Hematopoietic multipotent progenitor cell treated with erythropoietin and hydrocortisone succinate and interleukin-3 and kit ligand, for 6 days (in vitro differentiated cells): ENCODE data around the gene TRIM28.

Experiments
- DNase-seq: peaks from one replicate; pipeline ENCODE4 v3.0.0-alpha.2; 2015

The TRIM28 gene

DNA sequence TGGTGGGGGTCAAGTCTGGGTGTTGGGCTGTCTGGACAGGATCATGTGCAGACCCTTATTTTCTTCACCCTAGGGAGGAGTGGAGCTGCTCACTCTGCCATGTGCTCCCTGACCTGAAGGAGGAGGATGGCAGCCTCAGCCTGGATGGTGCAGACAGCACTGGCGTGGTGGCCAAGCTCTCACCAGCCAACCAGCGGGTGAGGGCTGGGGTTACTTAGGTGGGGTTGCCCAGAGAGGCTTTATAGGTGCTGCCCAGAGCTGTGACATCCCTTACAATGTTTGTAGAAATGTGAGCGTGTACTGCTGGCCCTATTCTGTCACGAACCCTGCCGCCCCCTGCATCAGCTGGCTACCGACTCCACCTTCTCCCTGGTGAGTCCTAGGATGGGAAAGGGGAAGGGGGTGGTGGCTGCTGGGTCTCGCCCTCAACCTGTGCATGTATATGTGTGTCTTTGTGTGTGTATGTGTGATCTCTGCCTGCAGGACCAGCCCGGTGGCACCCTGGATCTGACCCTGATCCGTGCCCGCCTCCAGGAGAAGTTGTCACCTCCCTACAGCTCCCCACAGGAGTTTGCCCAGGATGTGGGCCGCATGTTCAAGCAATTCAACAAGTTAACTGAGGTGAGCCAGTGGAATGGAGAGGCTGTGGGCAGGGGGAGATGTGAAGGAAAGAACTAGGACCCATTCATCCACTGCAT is 5.9 kb downstream of the TRIM28 start:
- DNase-seq = no peak

DNA sequence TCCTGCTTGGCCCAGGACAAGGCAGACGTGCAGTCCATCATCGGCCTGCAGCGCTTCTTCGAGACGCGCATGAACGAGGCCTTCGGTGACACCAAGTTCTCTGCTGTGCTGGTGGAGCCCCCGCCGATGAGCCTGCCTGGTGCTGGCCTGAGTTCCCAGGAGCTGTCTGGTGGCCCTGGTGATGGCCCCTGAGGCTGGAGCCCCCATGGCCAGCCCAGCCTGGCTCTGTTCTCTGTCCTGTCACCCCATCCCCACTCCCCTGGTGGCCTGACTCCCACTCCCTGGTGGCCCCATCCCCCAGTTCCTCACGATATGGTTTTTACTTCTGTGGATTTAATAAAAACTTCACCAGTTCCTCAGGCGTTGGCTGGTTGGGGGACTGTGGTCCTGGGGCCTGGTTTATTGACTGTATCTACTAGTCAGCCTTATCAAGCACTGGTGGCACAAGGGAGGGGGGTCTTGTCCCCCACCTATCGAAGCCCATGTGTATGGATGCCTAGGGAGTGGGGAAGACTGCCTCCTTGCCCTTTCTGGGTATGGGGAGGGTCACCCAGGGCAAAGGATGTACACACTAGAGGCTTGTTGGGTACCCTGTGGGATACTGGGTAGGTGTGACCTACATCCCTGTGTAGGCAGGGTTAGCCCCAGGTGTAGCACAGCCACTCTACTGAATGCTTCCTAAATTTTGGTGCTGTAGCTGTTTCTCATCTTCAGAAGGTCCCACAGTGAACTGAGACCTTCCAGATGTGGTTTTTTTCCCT is 6.7 kb downstream of the TRIM28 start:
- DNase-seq = no peak

DNA sequence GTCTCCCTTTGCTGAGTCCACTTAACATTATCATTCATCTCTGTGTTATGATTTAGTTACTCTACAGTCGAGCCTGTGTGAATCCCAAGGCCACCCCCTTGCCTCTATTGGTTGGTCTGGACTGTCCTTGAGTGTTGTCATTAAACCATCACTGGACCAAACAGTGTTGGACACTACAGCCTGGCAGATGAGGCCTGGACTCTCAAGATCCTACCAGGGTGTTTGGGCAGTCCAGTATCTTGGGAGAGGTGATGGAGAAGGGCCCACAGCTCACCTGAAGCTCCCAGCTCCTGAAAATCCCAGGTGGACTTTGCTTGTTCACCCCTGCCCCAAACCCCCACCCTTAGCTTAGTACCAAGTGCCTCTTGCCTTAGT is 7.2 kb downstream of the TRIM28 start:
- no peak for DNase-seq

DNA sequence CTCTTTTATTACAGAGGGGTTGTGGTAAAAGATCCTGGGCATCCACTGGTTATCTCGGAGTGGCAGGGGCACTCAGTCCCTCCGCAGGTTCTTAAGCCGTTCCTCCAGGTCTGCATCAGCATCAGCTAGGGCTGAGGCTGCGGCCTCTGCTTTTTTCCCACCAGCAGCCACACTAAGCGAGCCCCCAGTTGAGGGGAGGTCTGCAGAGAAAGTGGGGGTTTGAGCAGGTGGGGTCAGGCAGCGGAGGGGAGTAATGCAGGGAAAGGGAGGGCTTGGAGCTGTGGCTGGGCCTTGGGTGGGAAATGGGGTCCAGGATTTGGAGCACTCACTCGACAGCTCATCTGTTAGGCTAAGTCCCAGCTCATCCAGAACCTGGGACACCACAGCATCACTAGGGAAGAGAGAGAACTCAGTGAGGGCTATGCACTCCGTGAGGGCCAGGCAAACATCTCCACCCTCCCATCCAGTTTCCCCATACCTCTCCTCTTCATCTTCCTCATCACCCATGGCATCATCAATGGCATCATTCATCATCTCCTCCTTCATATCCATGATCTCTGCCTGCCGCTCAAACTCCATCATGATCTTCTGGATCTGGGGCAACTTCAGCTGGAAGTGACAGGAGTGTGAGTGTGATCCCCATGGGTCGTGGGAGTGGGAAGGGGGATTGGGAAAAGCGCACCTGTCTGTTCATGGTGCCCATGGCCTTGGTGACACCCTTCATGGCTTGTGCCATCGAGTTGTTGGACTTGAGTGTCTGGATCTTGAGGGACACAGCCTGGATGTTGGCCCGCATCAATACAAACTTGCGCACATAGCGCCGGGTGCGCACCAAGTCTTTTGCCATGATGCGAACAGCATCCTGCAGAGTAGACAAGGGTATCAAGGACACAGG is 8.0 kb downstream of the TRIM28 start:
- no peak for DNase-seq

DNA sequence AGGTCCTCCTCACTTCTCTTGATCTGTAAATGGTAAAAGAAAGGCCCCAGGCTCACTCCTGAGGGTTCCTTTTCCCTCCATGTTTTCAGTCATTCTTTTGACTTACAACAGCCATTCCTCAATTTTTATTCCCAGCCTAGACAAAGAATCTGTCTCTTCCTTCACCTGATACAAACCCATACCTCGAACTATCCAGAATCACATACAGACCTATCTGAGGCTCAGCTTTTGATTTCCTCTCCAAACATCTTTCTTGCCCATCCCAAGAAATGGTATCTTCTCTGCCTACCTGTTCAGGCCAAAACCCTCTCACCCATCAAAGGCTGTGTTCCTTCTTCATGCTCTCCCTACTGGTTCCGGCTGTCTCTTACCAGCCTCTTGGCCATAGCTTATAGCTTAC is 8.8 kb downstream of the TRIM28 start:
- no peak for DNase-seq

DNA sequence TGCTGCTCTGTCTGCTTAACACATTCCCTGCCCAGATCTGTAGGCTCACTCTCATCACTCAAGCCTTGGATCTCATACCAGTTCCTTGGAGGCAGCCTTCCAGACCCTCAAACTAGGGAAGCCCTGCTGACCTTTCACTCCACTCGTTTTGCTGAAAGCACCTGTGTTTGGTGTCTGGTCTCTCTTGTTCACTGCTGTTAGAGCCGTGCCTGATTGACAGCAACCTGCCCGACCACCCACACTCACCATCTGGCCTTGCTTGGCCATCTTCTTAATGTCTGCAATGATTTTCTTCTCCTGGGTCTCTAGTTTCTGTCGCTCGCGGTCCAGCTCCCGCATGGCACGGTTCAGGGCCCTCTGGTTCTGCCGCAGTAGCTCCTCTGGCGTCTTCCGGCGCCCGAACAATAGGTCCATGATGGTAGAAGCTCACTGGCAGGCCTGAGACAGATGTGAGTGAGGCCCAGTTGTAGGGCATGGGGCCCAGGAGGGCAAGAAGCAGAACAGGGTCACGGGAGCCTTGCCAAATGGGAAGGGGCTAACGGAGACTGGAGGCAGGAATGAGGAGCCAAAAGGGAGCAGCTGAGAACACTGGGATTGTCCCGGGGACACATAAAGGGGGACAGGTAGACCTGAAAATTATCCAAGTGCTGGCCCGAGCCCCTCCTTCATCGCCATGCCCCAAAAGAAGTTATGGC is 10.1 kb downstream of the TRIM28 start:
- no peak for DNase-seq

DNA sequence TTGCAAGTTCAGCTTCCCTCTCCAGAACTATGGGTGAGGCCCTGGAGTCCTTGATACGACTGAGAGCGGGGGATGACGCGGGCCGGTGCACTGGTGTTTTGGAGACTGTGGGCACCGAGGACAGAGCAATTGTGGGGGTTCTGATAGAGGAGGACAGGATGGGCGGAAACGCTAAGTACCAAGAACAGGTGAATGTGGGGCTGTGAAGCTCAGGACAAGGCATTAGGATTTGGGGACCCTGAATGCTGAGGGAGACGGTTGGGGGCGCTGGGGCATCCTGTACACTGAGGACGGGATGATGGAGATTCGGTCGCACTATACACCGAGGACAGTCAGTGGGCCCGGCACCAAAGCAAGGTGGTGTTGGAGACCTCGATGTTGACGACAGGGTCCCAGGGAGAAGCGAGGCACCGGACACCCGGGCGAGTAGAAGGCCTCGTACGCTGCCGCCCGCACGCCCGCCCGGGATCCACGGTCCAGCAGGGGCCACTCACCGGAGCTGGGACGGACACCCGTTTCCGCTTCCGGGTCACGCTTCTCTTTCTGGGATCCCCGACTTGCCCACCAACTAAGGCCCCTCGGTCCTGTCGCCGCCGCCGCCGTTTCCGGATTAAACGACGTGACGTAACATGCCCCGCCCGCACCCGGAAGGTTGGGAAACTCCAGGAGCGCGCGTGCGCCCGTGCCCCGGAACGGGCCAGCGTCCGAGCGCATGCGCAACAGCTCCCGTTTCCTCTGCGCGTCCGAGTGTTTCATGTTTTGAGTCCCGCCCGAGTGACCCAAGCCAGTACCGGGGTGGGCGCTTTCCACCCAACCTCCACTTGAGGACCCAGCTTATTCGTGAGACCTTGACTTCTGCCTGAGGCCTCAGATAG is 10.9 kb downstream of the TRIM28 start, which contains the start of gene CHMP2A:
CHMP2A (minus strand) TSS at position 612 of the 875 bp plus-strand sequence. CDS start 893 bp downstream, outside the sequence.
- peak; percentile 98 for DNase-seq

DNA sequence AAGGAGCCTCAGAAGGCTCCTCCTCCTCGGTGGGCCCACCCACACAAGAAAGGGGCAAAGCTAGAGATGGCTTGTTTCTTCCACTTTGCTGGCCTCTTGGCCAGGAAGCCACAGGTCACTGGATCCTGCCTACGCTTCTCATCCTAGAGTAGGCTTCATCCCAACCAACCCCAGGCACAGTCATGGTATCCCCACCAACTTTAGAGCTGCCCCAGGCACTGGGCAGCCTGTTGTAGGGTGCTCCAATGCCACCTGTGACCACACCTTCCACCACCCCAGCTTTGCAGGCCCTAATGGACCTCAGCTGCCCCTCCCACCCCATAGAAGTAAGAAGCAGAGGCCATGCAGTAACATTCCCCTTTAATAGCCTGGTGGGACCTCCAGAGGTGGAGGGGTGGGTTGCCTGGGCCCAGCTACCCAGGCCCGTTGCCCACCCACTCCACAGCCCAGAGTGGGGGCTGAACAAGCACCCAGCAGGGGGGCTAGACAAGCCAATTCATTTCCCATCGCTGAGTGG is 11.6 kb downstream of the TRIM28 start:
- DNase-seq = no peak

DNA sequence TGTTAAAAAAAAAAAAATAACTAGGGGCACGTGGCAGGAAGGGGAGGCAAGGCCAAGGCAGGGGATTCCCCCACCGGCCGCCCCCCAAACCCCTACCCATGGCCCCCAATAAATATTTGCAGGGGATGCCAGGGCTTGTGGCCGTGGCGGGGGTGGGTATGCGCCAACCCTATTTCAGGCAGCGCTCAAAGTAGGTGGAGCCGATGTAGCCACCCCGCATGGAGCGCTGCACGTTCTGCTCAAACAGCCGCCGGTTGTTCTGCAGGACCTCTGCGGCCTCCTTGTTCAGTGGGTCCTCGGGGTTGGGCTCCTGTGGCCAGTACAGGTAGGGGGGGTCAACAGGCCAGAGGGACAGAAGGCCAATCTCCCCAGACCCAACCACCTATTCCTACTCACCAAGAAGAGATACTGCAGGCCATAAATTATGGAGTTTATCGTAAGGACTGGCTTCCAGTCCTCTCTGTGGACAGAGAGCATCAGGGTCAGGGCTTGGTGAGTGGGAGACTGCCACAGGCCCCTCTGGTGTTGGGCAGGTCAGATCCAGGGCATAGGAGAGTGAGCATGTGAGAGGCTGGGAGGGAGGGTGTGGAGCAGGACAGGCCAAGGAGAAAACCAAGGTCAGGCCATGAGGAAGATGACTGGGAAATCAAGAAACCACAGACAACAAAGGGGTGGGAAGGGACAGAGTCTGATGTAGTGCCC is 12.2 kb downstream of the TRIM28 start:
- no peak for DNase-seq

DNA sequence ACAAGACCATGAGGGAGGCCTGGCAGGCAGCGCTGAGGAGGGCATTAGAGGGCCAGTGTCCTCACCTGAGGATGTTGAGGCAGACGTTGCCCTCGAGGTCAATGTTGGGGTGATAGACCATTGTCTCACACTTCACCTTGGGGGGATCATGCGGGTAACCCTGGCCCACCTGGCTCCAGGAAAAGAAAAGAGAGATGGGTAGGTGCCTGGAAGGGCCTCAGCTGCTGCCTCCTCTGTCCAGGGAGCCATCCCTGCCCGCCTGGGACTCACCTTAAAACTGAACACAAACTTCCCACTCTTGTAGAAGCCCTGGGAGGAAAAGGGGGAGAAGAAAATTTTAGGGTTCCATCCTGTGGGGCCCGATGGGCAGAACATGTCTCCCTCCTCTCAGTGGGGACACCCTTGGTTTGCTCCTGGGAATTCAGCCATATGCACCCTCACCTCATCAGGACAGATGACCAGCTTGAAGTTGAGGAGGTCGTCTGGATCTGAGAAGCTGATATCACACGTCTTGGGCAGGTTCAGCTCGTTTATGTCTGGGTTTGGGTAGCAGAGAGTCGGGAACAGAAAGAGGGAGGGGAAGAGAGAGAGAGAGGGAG is 12.9 kb downstream of the TRIM28 start:
- DNase-seq = no peak

DNA sequence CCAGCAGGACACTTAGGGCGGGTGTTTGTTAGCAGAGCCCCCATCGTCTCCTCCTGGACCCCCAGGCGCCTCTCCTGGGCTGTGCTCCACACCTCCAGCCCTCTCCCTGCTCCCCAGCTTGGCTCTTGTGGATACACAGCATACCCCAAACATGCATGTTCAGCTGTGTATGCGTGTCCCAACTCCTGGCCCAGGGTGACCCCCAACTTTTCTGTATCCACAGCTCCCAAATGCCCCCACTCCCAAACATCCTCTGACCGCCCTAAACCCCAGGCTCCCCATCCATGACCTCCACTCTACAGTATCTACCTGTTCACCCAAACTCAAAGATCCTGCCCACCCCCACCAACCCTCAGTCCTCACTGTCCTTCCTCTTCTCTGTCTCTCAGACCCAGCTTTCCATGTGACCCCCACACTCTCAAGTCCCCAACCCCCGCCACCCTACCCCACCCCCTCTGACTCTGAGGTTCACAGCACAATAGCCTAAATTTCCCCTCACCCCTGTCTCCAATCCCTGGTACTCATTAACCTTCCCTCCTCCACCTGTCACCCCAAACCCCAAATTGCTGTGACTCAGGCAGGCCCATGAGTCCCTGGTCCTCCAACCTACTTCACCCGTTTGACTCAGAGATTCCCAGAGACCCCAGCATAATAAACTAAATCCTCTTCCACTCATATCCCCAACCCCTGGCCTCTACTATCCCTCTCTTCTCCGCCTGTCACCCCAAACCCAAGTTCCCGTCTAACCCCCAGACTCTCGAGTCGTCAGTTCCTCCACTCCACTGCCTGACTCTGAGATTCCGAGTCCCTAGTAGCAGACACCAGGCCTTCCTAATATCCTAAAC is 13.6 kb downstream of the TRIM28 start:
- DNase-seq = no peak

DNA sequence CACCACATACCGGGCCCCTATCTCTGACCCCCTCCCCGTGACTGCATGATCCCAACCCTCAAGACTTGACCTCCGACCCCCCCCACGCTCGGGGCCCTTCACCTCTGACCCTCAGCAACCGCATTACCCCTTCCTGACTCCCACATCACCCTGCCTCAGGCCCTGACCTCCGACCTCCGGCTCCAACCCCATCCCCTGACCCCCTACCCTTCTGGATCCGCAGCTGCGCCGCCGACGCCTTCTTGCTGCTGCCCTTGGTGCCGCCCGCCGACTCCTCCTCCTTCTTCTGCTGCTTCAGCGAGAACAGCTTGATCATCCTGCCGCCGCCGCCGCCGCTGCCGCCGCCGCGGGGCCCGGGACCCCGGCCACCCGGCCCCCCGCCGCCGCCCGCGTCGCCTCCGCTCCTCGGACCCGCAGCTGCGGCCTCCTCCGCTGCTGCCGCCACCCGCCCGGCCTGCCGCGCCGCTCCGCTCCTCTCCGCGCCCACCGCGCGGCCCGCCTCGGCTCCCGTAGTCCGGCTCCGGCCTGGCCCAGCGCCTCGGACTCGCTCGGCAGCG is 14.3 kb downstream of the TRIM28 start, which contains the start of gene UBE2M:
UBE2M (minus strand) TSS at position 546 of the 557 bp plus-strand sequence; CDS start at position 316, 230 bp downstream.
- DNase-seq = peak; percentile 66

DNA sequence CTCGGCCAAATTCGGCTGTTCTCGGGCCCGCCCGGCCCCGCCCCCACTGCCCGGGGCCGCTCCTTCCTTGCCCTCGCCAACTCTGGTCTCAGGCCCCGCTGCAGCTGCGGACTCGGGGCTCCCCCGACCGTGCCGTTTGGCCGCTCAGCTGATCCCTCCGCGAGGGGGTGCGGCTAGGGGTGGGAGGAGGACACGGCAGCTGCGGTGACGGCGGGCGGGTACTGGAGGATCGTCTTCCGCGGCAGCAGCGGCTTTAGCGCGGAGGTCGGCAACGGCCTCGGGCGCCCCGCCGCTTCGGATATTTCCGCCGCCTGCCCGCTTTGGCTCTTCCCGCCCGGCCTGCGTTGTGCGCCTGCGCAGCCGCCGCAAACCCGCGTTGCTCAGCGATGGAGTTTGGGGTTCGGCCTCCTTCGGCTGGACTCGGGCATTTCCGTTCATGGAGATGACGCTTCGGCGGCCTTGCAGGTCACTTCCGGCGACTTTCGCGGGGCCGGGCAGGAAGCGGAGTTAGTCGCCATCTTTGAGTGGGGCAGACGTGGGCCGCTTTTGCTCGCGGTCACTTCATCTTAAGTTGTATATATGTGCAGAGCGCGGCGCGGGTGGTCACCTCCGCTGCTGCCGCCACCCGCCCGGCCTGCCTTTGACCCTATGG is 14.9 kb downstream of the TRIM28 start:
- DNase-seq = peak; percentile 99

DNA sequence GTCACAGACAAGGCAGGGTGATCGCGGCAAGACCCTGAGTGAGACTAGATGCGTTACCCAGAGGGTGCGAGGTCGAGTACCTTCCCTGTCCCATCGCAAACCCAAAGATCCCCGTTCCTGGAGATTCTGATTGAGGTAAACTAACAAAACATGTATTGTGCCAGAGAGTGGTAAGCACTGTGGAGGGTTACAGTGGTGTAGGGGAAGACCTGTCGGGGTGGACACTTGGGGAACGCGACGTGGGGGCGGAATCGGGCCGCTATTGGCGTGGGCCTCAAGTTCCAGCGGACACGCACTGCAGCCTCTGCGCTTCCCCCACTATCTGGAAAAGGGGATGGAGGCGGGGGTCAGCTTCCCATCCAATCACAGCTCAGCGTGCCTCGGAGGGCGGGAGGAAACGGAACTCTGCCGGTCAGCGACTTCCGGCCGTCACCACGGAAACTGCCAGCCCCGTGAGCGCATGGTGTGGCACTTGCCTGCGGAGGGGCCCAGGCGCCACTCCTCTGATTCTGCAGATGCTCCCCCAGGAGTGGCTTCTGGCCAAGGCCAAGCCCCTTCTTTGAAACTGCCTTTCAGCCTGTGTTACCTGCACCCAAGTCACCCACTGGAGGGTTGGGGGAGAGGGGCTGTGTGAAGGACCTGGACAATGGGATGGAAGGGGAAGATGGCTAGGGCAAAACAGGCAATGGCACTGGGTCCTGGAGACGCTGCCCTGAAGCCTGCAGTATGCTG is 15.6 kb downstream of the TRIM28 start:
- DNase-seq = peak; percentile 95

DNA sequence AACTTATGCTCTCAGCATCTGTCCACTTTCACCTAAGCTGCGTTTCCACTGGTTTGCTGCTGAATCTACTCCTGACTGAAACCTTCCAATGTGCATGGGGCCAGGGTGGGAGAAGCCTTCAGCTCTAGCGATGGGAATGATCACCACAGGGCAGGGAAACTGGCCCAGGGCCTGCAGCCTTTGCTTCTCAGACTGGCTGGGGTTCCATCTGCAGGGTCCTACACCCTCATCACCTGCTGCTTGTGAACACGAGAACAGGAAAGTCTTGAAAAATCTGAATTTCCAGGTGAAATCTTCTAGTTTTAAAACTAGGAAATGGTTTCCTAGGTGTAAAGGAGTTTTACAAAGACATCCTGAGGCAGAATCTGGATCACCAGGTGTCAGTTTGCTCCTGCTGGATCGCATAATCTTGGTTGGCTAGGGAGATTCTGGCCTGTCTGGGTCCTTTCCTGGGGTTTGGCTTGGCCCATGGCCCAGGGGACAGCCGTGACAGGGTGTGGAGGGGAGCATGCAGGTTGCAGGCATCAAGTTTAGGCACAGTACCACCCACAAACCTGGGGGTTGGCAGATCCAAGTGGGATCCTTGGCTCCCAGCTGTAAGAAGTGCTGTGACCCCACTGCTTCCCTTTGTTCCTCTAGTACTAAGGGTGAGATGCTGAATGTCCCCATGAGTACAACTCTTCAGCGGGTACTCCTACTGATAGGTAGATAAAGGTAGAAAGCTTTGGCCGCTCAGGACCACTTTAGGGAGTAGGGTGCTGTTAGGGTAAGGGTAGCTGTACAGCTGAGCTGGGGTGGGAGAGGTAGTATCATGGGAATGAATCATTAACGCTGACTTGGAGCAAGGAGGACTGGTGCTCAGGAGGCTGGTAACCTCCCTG is 16.4 kb downstream of the TRIM28 start:
- DNase-seq = no peak

DNA sequence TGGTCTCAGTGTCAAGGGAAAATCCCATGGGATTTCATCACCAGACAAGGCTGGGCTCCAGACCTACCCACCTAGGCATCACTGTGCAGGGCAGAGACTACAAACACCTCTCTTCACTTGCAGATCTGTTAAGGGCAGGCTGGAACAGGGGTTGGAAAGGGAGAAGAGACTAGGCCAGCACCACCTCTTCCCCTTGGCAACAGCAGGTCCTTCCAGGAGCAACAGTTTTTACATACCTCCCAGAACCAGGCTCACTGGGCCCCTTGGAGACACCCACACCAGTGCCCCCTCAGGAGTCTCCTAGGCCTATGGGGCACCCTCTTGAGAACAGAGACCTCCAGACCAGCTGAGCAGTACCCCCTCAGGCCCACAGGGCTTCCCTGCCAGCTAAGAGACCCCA is 17.1 kb downstream of the TRIM28 start:
- DNase-seq = no peak
